GM19025 (cell line): ENCODE results near the gene ARRDC1.

ENCODE experiments used
- ATAC-seq: cut with Tn5 transposase; IDR thresholded peaks from one replicate; pipeline ENCODE4 v1.9.1; 2021; ENCODE audit warnings: mild to moderate bottlenecking, low read depth, moderate library complexity; ENCODE audit not compliant: unreplicated experiment

Gene ARRDC1

DNA sequence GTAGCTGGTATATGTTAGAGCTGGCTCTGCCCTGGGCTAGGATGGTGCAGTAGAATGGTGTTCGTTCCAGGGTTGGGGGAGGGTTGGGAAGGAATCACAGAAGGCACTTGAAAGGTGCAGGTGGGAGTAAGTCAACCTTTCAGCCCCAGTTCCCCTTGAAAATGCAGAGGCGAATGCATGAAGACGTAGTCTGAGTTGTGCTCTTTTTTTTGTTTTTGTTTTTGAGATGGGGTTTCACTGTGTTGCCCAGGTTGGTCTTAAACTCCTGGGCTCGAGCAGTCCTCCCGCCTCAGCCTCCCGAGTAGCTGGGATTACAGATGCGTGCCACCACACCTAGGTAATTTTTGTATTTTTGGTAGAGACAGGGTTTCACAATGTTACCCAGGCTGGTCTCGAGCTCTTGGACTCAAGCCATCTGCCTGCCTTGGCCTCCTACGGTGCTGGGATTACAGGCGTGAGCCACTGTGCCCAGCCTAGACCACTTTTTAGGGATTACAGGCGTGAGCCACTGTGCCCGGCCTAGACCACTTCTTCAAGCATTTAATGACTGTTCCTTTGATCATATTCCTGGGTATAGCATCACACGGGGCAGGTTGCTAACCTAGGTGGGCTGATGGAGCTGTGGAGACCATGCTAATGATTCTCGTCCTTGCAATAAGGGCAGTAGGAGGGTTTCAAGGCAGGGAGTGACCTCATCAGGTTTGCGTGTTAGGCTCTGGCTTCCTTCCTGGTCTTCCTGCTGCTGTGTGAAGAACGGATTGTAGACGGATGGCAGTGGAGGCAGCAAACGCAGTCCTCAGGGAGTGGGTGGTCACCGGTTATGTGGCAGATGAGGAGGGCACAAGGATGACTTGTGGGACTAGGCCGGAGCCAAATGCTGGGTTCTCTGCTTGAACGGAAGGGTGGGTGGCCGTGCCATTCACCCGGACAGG lies 27.0 kb downstream of the ARRDC1 start:
- ATAC-seq: no peak

DNA sequence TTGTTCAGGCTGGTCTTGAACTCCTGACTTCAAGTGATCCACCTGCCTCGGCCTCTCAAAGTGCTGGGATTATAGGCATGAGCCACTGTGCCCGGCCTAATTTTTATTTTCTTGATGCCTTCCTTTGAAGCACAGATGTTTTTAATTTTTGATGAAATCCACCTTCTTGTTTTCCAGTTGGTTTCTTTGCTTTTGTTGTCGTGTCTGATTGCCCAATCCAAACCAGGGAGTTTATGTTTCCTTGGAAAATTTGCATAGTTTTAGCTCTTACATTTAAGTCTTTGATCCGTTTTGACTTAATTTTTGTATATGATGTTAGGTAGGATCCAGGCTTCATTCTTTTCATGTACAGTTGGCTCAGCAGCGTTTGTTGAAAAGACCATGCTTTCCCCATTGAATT lies 28.5 kb downstream of the ARRDC1 start:
- ATAC-seq: no peak

DNA sequence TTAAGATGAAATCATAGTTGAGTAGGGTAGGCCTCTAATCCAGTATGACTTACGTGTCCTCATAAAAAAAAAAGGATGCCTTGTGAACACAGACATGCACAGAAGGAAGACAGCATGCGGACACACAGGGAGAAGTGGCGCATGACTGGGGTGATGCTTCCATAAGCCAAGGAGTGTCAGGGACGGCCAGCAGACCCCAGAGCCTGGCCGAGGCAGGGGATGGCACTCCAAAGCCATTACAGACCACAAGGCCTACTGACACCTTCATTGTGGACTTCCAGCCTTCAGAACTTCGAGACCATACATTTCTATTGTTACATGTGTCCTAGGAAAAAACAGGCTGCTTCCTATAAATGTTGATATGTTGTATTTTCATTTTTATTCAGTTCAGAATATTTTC lies 33.2 kb downstream of the ARRDC1 start:
- ATAC-seq: no peak

DNA sequence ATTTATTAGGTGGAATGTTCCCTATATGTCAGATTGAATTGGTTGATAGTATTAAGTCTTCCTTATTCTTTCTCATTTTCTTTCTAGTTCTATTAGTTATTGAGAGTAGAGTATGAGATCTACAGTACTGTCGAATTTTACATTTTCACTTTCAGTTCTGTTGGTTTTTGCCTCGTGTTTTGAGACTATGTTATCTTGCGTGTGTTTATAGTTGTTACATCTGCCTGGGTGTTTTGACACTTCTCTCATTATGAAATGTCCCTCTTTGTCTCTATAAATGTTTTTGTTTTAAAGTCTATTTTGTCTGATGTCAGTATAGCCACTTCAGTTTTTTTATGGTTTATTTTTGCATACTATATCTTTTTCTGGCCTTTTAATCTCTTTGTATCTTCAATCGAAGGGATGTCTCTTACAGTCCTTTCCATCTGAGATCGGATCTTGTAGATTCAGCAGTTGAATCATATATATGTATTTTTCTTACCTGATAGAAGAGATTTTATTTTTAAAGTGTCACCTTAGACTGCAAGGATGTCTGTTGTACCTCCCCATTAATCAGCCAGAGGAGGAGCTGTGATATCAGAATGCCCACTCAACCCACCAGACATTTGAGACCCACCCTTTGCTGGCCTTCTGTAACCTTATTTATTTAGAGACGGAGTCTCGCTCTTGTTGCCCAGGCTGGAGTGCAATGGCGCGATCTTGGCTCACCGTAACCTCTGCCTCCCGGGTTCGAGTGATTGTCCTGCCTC lies 34.0 kb downstream of the ARRDC1 start:
- no peak for ATAC-seq

DNA sequence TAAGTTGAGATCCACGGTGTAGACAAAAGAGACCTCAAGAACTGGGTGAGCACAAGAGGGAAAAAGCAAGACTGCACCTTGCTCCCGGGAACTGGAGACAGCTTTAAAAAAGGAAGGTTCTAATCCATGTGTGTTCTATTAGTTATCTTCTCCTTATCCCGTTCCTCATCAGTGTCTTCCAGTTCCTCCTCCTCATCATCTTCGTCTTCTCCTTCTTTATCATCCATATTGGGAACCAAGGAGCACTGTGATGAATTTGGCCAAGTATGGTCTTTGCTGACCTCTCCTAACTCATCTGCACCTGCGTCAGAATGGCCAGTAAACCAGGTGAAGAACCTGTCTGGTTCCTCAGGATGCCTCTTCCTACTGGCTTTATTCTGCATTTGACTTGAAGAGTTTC lies 35.4 kb downstream of the ARRDC1 start:
- no peak for ATAC-seq

DNA sequence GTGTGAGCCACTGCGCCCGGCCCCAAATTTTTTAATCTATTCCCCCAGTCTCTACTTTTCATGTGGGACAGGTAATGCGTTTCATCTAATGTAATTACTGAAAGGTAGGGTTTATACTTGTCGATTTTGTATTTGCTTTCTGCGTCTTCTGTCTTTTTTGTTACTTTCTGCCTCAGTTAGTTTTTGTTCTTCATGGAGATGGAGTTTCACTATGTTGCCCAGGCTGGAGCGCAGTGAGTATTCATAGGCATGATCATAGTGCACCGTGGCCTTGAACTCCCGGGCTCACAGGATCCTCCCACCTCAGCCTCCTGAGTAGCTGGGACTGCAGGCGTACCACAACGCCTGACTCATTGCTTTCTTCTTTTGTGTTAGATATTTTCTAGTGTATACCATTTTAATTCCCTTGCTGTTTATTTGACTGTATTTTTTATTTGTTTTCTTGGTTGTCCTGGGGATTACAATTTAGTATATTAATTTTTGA lies 36.7 kb downstream of the ARRDC1 start:
- ATAC-seq: no peak

DNA sequence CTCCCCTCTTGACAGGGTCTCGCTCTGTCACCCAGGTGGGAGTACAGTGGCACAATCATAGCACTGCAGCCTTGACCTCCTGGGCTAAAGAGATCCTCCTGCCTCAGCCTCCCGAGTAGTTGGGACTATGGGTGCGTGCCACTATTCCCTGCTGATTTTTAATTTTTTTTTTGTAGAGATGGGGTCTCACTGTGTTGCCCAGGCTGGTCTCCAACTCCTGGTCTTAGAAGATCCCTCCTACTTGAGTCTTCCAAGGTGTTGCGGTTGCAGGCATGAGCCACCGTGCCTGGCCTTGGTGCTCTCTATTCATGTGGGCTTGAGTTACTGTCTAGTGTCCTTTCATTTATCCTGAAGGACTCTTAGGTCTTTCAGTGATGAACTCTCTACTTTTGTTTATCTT lies 37.4 kb downstream of the ARRDC1 start:
- ATAC-seq: no peak

DNA sequence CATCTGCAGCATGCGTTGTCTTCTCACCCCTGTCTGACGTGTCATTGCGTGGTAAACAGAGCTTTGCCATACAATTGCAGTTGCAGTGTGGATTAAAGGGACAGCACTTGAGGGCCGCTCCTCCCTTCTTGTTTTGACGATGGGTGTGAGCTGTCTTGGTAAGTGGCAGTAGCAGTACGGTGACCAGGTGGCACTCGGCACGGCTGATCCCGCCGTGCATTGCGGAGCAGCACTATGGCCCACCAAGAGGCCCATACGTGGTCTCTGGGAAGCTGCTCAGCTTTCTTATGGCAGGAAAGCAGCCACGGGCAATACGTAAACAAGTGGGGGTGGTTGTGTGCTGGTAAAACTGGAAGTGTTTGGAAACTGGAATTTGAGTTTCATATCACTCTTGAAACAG lies 38.4 kb downstream of the ARRDC1 start:
- no peak for ATAC-seq

DNA sequence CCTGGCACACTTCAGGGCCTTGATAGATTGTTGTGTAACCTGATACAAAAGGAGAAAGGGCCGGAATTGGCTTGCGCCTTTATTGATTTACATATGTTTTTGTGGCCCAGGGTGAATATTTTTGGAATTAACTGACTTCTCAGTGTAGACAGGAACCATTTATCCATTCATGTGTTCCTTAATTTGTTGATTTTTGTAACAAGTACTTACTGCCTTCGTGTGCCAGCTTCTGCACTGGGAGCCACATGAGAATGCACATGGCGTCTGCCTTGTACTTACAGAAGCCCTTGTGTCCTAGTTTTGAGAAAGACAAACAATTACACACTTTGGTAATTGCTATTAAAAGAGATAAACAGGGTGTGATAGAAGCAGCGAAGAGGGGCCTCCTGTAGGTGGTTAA lies 39.7 kb downstream of the ARRDC1 start:
- no peak for ATAC-seq

DNA sequence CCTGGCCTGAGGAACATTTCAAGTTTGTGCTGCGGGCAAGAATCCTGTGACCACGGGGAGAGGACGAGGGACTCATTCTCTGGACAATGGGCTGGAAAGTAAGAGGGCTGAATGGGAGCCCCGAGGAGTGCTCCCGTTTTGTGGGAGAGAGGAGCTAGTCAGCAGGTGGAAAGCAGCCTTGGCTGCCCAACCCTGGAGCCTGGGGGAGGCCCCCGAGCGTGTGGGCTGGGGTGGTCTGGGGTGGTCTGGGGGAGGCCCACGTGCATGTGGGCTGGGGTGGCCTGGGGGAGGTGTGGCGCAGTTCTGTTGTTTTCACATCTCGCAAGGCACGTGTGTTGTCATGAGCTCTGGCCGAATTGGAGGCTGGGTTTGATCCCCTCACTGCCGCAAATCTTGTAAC lies 40.9 kb downstream of the ARRDC1 start:
- ATAC-seq: no peak

DNA sequence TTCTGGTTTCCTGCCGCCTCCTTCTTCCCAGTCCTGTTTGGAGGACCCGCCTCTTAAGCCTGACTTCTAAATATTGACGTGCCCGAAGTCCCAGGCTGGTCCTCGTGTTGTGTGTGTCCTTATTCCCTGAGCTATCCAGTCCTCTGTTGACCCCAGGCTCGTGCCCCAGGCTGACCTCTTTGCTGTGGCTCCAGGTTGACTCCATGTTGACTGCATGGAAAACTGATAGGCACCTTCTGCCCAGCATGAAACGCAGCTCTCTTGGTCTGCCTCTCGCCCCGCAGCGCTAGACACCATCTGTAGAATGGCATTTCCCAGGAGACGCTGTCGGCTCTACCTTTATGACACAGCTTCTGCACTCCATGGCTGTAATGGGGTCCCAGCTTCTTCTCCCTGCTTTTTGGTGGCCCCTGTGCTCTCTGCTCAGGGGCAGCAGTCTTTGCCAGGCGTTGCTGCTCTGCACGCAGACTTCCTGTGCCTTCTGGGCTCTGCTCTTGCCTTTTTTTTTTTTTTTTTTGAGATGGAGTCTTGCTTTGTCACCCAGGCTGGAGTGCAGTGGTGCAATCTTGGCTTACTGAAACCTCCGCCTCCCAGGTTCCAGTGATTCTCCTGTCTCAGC lies 41.7 kb downstream of the ARRDC1 start:
- ATAC-seq: no peak

DNA sequence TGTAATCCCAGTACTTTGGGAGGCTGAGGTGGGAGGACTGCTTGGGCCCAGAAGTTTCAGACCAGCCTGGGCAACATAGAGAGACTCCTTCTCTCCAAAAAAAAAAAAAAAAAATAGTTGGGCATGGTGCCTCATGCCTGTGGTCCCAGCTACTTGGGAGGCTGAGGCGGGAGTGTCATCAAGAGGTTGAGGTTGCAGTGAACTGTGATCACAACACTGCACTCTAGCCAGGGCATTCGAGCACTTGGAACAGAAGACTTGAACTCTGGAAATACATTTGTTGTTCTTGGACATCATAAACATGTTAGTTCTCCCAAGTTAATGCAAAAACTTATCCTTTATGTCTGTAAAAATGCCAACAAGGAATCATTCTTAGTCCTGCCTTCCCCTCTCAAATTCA lies 42.9 kb downstream of the ARRDC1 start:
- no peak for ATAC-seq

DNA sequence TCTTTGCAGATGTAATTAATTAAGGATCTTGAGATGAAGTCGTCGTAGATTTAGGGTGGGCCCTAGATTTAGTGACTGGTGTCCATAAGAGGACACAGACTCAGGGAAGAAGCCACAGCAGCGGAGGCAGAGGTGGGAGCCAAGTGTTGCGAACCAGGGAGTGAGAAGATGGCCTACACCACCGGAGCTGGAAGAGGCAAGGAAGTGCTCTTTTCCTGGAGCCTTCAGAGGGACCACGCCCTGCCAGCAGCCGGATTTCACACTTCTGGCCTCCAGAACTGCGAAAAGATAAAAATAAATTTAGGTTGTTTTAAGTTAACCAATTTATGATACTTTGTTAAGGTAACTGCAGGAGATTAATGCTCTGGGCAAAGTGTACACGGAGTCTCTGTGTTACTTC lies 44.1 kb downstream of the ARRDC1 start:
- ATAC-seq: no peak

DNA sequence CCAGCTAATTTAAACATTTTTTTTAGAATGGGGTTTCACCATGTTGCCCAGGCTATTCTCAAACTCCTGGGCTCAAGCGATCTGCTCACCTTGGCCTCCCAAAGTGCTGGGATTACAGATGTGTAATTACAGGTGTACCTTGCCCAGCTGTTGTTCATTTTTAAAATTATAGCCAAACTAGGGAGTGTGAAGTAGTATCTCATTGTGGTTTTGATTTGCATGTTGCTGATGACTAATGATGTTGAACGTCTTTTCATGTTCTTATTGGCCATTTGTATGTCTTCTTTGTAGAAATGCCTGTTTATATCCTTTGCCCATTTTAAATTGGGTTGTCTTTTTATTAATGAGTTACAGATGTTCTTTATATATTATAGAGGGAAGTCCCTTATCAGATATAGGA lies 44.8 kb downstream of the ARRDC1 start:
- no peak for ATAC-seq

DNA sequence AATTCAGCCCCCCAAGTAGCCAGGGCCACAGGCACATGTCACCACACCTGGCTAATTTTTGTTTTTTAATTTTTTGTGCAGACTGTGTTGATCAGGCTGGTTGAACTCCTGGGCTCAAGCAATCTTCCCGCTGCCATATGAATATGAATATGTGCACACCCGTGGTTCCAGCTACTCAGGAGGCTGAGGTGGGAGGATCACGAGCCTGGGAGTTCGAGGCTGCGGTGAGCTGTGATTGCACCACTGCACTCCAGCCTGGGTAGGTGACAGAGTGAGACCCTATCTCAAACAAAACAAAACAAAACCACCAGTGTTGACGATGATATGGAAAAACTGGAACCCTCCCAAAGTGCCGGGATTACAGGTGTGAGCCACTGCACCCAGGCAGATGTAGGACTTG lies 45.3 kb downstream of the ARRDC1 start:
- ATAC-seq: no peak

DNA sequence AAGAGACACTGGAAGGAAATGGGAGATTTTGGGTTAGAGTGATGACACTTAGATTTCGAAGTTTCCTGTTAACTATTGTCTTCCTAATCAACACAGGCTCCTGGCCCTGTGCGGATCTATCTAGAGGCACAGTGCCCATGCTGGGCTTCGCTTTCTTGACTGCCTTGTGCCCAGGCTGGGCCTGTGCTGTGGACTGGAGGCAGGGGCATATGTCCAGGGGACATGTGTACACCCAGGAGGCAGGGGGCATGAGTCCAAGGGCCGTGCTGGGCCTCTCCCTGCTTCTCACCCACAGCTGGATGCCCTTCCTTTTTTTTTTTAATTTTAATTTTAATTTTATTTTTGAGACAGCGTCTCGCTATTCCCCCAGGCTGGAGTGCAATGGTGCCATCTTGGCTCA lies 50.9 kb downstream of the ARRDC1 start:
- no peak for ATAC-seq

DNA sequence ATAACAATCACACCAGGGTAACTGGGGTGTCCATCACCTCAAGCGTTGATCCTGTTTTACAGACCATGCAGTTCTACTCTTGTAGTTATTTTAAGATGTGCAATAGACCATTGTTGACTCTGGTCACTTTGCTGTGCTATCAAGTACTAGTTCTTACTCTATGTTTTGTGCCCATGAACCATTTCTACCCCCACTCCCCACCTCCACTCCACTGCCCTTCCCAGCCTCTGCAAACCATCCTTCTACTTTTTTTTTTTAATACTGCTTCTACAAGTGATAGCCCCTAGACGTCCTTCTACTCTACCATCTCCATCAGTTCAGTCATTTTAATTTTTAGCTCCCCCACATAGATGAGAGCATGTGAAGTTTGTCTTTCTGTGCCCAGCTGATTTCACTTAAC lies 52.1 kb downstream of the ARRDC1 start:
- no peak for ATAC-seq

DNA sequence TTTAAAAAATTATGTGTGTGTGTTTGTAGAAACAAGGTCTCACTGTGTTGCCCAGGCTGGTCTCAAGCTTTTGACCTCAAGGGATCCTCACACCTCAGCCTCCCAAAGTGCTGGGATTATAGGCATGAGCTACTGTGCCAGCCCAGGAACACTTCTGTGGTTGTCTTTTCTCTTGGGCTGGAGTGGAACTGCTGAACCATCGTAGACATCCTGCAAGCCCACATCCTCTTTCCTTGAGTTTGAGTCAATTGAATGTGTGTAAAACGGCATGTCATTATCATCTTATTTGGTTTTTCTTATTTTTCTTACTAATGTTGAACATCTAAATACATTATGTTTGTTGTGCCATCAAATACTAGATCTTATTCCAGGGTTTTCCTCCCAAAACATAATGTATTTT lies 53.3 kb downstream of the ARRDC1 start:
- no peak for ATAC-seq

DNA sequence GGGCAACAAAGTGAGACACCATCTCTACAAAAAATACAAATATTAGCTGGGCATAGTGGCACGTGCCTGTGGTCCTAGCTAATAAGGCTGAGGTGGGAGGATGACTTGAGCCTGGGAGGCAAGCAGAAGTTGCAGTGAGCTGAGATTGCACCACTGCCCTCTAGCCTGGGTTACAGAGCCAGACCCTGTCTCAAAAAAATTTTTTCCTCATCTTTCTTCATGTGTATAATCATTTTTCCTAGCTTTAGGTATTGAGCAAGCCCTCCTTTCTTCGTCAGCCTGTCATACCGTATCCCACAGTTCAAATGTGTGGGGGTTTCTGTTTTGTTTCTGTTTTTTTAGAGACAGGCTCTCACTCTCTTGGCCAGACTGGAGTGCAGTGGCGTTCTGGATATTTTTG lies 54.7 kb downstream of the ARRDC1 start:
- no peak for ATAC-seq

DNA sequence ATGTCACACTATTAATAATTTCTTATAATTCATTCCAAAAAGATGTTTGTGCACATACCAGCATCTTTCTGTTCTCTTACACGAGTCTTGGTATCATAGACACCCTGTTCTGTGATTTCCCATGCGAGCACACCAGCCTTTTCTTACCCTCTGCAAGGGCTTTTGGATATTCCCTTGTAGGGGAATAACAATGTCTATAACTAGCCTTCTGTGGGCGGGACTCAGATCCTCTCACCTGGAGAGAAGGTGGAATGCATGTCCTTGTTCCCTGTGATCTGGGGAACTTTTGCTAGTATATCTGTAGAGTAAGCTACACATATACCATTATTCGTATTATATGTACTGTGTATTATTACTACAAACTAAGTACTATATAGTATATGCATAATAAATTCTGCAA lies 58.1 kb downstream of the ARRDC1 start:
- ATAC-seq: no peak

DNA sequence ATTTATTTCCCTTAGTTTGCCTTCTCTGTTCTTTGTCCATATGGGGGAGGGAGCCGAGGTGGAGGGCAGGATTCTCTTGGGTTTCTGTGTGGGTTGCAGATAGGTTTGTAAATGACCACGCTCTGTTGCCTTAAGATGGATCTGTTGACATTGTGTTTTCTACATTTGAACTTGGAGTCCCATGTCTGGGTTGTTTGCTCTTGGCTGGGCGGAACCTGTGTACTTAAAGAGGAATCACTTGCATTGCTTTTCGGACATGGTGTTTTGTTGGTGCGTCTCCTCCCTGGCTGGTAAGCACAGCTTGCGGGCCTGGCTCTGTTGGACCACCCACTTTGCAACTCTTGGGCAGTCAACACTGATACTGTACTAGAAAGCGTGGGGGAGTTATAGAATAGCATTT lies 59.2 kb downstream of the ARRDC1 start:
- ATAC-seq: no peak
